K562 (cell line): Measurements from ENCODE around the gene NECTIN2. TPM values are rescaled to one million over a fixed set of nuclear protein-coding genes. Genes with fewer than 3 reads are reported as not detected.

Source experiments
- CXXC5 ChIP-seq: fragments of 250-450 bp; sonication (Bioruptor Pico); IDR thresholded peaks from 2 replicates; pipeline ENCODE4 v1.8.0; 2022; ENCODE audit warnings: inconsistent platforms, mild to moderate bottlenecking, moderate library complexity
- EGR1 ChIP-seq: fragments of 450-650 bp; conservative IDR thresholded peaks from 2 replicates; pipeline ENCODE4 v1.6.1; 2017; ENCODE audit warnings: mild to moderate bottlenecking
- MLLT1 ChIP-seq, 2 experiments: fragments of 450-650 bp; IDR thresholded peaks; 2 replicates each; pipeline ENCODE4 v1.6.1; 2016
- POLR2B ChIP-seq: fragments of 450-650 bp; IDR thresholded peaks from 2 replicates; pipeline ENCODE4 v1.6.1; 2018; ENCODE audit warnings: low read depth; ENCODE audit not compliant: partially characterized antibody
- SAFB ChIP-seq: fragments of 200-400 bp; formaldehyde crosslinking; IDR thresholded peaks from 2 replicates; pipeline ENCODE4 v1.6.1; 2017; ENCODE audit warnings: low read depth, low read length, borderline replicate concordance
- TEAD4 ChIP-seq, 2 experiments: sonication (generic) in 1 of 2; formaldehyde crosslinking in 1 of 2; IDR thresholded peaks; 2 replicates each; pipeline versions ENCODE4 v1.6.1 to v1.8.0; 2012 to 2022; ENCODE audit warnings: borderline replicate concordance in 1 of 2, inconsistent platforms in 1 of 2, low read length in 1 of 2, mild to moderate bottlenecking in 1 of 2, missing genetic modification reagents in 1 of 2
- ZFP1 ChIP-seq: fragments of 450-650 bp; formaldehyde crosslinking; IDR thresholded peaks from 2 replicates; pipeline ENCODE4 v1.4.0; 2020; ENCODE audit warnings: mild to moderate bottlenecking, mixed read lengths
- polyA plus RNA-seq, 8 experiments: library from polyadenylated mRNA; depleted of rRNA in 4 of 8; stranded (reverse) in 5 of 8; unstranded in 3 of 8; fragments of >200 nt; fragmentation: Nextera tagmentation in 2 of 8; fragmentation: Illumina TruSeq in 1 of 8; extraction: Ambion mirVana in 2 of 8; extraction: Trizol in 1 of 8; gene quantifications; 2 replicates each; pipeline versions ENCODE4 v1.2.1 to v1.2.3, GENCODE V29; 2011 to 2014; ENCODE audit warnings: inconsistent platforms in 1 of 8, missing spikeins in 1 of 8
- total RNA-seq, 7 experiments: library from RNA; depleted of rRNA in 6 of 7; stranded (reverse); fragments of >200 nt in 6 of 7; fragmentation: Illumina TruSeq in 2 of 7; extraction: Trizol in 2 of 7; gene quantifications; 2 replicates each; pipeline versions ENCODE4 v1.2.1 to v1.2.3, GENCODE V29; 2011 to 2021; ENCODE audit warnings: low replicate concordance in 1 of 7
- TF ChIP-seq, protein P1 (sequence below): fragments of 150-350 bp; IDR thresholded peaks from 2 replicates; pipeline ENCODE4 v1.6.1; 2014; ENCODE audit warnings: low read depth, mild to moderate bottlenecking, low read length, borderline replicate concordance
- TF ChIP-seq, protein P2 (sequence below): fragments of 450-650 bp; IDR thresholded peaks from 2 replicates; pipeline ENCODE4 v1.6.1; 2016; ENCODE audit warnings: antibody characterized with exemption

Gene NECTIN2
- total and polyA plus RNA-seq, 9 of the 15 experiments (the other 6 are each of a cell fraction or from before 2014, with no cell fraction given): 3.9 to 94.9 (median 34.9) TPM

- TF ChIP-seq, protein P1, sequence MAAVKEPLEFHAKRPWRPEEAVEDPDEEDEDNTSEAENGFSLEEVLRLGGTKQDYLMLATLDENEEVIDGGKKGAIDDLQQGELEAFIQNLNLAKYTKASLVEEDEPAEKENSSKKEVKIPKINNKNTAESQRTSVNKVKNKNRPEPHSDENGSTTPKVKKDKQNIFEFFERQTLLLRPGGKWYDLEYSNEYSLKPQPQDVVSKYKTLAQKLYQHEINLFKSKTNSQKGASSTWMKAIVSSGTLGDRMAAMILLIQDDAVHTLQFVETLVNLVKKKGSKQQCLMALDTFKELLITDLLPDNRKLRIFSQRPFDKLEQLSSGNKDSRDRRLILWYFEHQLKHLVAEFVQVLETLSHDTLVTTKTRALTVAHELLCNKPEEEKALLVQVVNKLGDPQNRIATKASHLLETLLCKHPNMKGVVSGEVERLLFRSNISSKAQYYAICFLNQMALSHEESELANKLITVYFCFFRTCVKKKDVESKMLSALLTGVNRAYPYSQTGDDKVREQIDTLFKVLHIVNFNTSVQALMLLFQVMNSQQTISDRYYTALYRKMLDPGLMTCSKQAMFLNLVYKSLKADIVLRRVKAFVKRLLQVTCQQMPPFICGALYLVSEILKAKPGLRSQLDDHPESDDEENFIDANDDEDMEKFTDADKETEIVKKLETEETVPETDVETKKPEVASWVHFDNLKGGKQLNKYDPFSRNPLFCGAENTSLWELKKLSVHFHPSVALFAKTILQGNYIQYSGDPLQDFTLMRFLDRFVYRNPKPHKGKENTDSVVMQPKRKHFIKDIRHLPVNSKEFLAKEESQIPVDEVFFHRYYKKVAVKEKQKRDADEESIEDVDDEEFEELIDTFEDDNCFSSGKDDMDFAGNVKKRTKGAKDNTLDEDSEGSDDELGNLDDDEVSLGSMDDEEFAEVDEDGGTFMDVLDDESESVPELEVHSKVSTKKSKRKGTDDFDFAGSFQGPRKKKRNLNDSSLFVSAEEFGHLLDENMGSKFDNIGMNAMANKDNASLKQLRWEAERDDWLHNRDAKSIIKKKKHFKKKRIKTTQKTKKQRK: no peak
- TF ChIP-seq POLR2B: peak; percentile 93
- TF ChIP-seq, protein P2, sequence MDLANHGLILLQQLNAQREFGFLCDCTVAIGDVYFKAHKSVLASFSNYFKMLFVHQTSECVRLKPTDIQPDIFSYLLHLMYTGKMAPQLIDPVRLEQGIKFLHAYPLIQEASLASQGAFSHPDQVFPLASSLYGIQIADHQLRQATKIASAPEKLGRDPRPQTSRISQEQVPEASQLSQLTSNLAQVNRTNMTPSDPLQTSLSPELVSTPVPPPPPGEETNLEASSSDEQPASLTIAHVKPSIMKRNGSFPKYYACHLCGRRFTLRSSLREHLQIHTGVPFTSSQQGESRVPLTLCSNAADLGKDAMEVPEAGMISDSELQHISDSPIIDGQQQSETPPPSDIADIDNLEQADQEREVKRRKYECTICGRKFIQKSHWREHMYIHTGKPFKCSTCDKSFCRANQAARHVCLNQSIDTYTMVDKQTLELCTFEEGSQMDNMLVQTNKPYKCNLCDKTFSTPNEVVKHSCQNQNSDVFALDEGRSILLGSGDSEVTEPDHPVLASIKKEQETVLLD: peak; percentile 78; the same call in 1 of the 2 replicates
- peak; percentile 48 for TF ChIP-seq TEAD4 (IDR thresholded peaks at IDR 0.05; ENCODE audit: low read length)
- TF ChIP-seq TEAD4 (CRISPR knock-in tag; IDR thresholded peaks at IDR 0.05; ENCODE audit: borderline replicate concordance): no peak
- TF ChIP-seq EGR1: no peak
- peak in 1 of 2 experiments; percentile 76; a peak in 2 of 4 replicates for TF ChIP-seq MLLT1 (IDR thresholded peaks at IDR 0.05)
- no peak for TF ChIP-seq ZFP1 (CRISPR knock-in tag)
- peak; percentile 83 for TF ChIP-seq CXXC5 (CRISPR knock-in tag)
- TF ChIP-seq SAFB: no peak
Observed at GRCh38 chr19:44890366-44891015, 44.4 kb downstream of the NECTIN2 start (continued).
